Measurements from ENCODE around the gene DCTN1. TPM values are rescaled to one million over a fixed set of nuclear protein-coding genes. Genes with fewer than 3 reads are reported as not detected.

The DCTN1 gene
- total RNA-seq, 3 donors from 2014 or later = 94.4 to 97.7 (median 97.6) TPM

DNA sequence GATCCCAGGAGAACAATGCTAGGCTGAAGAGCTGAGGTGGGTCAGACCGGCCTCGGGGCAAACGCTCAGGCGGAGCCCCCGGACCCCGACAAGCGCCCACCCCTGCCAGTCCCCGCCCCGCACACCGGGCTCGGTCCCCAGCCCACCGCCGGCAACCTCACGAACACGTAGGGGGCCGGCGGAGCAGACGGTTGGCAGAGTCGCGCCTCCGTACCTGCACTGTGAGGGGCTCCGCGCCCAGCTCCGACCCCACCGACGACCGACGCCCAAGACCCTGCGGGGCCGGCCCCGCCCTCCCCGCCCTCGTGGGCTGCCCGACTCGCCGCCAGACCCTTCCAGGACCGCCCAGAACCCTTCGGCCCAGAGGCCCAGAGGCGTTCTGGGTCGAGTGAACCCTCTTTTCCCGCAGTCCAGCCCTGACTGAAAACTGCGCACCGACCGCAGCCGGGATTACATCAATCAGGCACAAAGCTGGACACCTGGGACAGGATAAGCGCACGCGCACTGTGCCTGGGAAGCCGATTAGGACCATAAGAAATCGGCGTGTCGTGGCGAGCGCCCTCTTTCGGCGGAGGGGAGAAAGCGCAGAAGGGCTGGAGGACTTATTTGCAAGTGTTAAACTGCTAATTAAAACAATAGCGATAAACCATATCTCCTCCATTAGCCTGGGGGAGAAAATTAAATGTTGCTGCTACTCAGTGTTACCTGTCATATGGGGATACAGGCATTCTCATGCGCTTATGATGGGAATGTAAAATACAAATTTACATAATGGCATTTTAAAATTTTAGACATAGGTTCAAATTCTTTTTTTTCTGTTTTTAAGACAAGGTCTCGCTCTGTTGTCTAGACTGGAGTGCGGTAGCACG is 11.7 kb upstream of the DCTN1 start:
- Mint-ChIP-seq H3K9me3 (no peaks in the 10 kb centered on the region), H3K4me3 (no peak overlapping the region), H3K36me3 (ENCODE audit: insufficient read depth) (no peaks in the 10 kb centered on the region), H3K4me1 (ENCODE audit: low read depth) (no peaks in the 10 kb centered on the region), H3K27me3 (ENCODE audit: low read depth) (peaks cover 5% of the 10 kb centered on the region)
- DNase-seq = peak; percentile 95
- peak; percentile 92 to 94 for ATAC-seq

DNA sequence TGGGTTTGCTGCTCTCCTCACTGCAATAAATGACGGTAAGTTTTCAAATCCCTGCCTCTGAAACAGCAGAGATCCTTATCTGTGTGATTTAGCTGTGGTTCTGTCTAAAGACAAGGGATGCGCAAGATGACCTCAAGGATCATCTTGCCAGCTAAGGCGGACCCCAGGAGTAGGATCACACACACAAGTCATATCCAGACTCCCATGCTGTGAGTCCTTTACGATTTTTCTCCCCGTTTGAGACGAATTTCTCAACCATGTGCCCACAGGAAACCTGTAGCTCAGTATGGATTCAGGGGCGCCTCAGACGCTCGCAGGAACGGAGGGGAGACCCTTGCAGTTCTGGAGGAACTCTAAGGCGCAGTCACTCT is 11.1 kb upstream of the DCTN1 start:
- ATAC-seq (peak in 1 of 2 donors; percentile 49), DNase-seq (no peak)
- no peaks in the 10 kb centered on the region for H3K4me1 Mint-ChIP-seq (ENCODE audit: low read depth)
- H3K27me3 Mint-ChIP-seq (ENCODE audit: low read depth) = peaks cover 5% of the 10 kb centered on the region
- no peaks in the 10 kb centered on the region for H3K36me3 Mint-ChIP-seq (ENCODE audit: insufficient read depth)
- H3K4me3 Mint-ChIP-seq = no peak overlapping the region
- no peaks in the 10 kb centered on the region for H3K9me3 Mint-ChIP-seq

DNA sequence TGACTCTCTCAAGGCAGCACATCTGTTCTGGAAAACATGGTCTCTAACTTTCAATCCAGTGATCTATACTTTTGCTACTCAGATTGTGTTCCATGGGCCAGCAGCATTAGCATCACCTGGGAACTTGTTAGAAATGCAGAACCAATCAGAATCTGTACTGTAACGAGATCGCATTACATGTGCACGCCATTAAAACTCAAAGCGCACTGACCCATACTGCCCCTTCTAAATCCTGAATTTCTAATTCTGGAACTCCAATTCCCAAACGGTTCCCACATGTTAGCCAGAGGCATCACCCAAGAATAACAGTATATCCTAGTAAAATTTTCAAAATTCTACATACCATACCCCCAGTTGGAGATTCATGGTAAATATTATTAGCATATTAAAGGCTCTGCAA is 10.5 kb upstream of the DCTN1 start:
- no peaks in the 10 kb centered on the region for H3K36me3 Mint-ChIP-seq (ENCODE audit: insufficient read depth)
- no peak overlapping the region for H3K4me3 Mint-ChIP-seq
- H3K4me1 Mint-ChIP-seq (ENCODE audit: low read depth) = no peaks in the 10 kb centered on the region
- peaks cover 5% of the 10 kb centered on the region for H3K27me3 Mint-ChIP-seq (ENCODE audit: low read depth)
- H3K9me3 Mint-ChIP-seq = no peaks in the 10 kb centered on the region
- no peak for DNase-seq
- ATAC-seq = no peak

GRCh38 chr2:74387346-74387745 is 7.2 kb upstream of the DCTN1 start:
- Mint-ChIP-seq H3K4me3 (no peak overlapping the region), H3K4me1 (ENCODE audit: low read depth) (no peaks in the 10 kb centered on the region), H3K36me3 (ENCODE audit: insufficient read depth) (peaks cover 4% of the 10 kb centered on the region), H3K27me3 (ENCODE audit: low read depth) (no peaks in the 10 kb centered on the region), H3K9me3 (no peaks in the 10 kb centered on the region)
- ATAC-seq (no peak), DNase-seq (no peak)

GRCh38 chr2:74385396-74385795 is 5.3 kb upstream of the DCTN1 start:
- H3K27me3 Mint-ChIP-seq (ENCODE audit: low read depth) = no peaks in the 10 kb centered on the region
- no peak for DNase-seq
- peaks cover 11% of the 10 kb centered on the region for H3K36me3 Mint-ChIP-seq (ENCODE audit: insufficient read depth)
- no peak for ATAC-seq
- H3K4me1 Mint-ChIP-seq (ENCODE audit: low read depth) = peaks cover 16% of the 10 kb centered on the region
- H3K9me3 Mint-ChIP-seq = no peaks in the 10 kb centered on the region
- no peak overlapping the region for H3K4me3 Mint-ChIP-seq

GRCh38 chr2:74384051-74384450 is 3.9 kb upstream of the DCTN1 start:
- H3K9me3 Mint-ChIP-seq = no peaks in the 10 kb centered on the region
- H3K4me3 Mint-ChIP-seq = no peak overlapping the region
- ATAC-seq (no peak), DNase-seq (no peak)
- peaks cover 28% of the 10 kb centered on the region for H3K4me1 Mint-ChIP-seq (ENCODE audit: low read depth)
- H3K36me3 Mint-ChIP-seq (ENCODE audit: insufficient read depth) = peaks cover 11% of the 10 kb centered on the region
- H3K27me3 Mint-ChIP-seq (ENCODE audit: low read depth) = no peaks in the 10 kb centered on the region

- peaks cover 15% of the 10 kb centered on the region for H3K36me3 Mint-ChIP-seq (ENCODE audit: insufficient read depth)
- no peaks in the 10 kb centered on the region for H3K27me3 Mint-ChIP-seq (ENCODE audit: low read depth)
- DNase-seq (no peak), ATAC-seq (no peak)
- H3K4me3 Mint-ChIP-seq = no peak overlapping the region
- H3K9me3 Mint-ChIP-seq = no peaks in the 10 kb centered on the region
- H3K4me1 Mint-ChIP-seq (ENCODE audit: low read depth) = peaks cover 30% of the 10 kb centered on the region
Measured at GRCh38 chr2:74383254-74383653, 3.1 kb upstream of the DCTN1 start.

- DNase-seq (no peak), ATAC-seq (no peak)
- Mint-ChIP-seq H3K27me3 (ENCODE audit: low read depth) (no peaks in the 10 kb centered on the region), H3K4me3 (no peak overlapping the region), H3K9me3 (no peaks in the 10 kb centered on the region), H3K36me3 (ENCODE audit: insufficient read depth) (peaks cover 24% of the 10 kb centered on the region), H3K4me1 (ENCODE audit: low read depth) (peaks cover 30% of the 10 kb centered on the region)
Measured at GRCh38 chr2:74381751-74382150, 1.6 kb upstream of the DCTN1 start.

DNA sequence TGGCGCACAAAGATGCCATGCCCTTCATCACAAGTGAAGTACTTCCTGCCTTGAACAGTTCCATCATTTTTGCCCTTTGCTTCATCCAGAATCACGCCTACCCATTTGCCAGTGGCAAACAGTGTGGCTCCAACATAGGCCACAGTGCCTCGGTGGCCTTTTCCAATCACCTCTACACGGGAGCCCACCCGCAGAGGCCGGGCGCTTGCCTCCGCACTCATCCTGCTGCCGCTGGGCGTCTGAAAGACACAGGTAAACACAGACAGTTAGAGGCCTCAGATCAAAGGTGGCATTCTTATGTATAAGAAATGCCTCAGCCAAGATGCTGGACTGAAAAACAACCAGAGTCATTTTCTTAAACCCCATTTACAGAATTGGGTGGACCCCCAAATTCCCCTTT is 2.1 kb downstream of the DCTN1 start:
- no peak overlapping the region for H3K4me3 Mint-ChIP-seq
- H3K36me3 Mint-ChIP-seq (ENCODE audit: insufficient read depth) = peaks cover 25% of the 10 kb centered on the region
- peaks cover 30% of the 10 kb centered on the region for H3K4me1 Mint-ChIP-seq (ENCODE audit: low read depth)
- H3K9me3 Mint-ChIP-seq = no peaks in the 10 kb centered on the region
- DNase-seq (no peak), ATAC-seq (no peak)
- H3K27me3 Mint-ChIP-seq (ENCODE audit: low read depth) = no peaks in the 10 kb centered on the region

DNA sequence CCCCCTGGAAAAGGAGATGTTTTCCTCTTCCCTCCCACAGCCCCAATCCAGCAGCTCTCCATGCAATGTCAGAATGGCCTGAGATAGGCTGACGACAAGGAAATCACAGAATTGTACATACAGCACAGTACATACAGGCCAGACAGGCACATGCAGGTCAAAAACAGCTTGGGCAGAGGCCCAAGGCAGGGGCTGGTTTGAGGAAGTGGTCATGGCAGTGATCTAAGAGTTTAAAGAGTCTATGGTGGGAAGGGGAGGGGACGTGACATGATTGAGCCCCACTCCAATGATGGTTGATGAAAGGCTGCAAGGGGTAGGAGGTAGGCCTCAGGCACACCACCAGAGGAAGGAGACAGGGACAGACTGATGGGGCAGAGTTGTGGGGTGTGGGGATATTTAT is 4.3 kb downstream of the DCTN1 start:
- ATAC-seq (no peak), DNase-seq (no peak)
- H3K9me3 Mint-ChIP-seq = no peaks in the 10 kb centered on the region
- H3K4me1 Mint-ChIP-seq (ENCODE audit: low read depth) = peaks cover 18% of the 10 kb centered on the region
- H3K27me3 Mint-ChIP-seq (ENCODE audit: low read depth) = no peaks in the 10 kb centered on the region
- H3K4me3 Mint-ChIP-seq = no peak overlapping the region
- peaks cover 30% of the 10 kb centered on the region for H3K36me3 Mint-ChIP-seq (ENCODE audit: insufficient read depth)

GRCh38 chr2:74374509-74375205 is 5.5 kb downstream of the DCTN1 start:
- peaks cover 40% of the 10 kb centered on the region for H3K36me3 Mint-ChIP-seq (ENCODE audit: insufficient read depth)
- no peak for ATAC-seq

DNA sequence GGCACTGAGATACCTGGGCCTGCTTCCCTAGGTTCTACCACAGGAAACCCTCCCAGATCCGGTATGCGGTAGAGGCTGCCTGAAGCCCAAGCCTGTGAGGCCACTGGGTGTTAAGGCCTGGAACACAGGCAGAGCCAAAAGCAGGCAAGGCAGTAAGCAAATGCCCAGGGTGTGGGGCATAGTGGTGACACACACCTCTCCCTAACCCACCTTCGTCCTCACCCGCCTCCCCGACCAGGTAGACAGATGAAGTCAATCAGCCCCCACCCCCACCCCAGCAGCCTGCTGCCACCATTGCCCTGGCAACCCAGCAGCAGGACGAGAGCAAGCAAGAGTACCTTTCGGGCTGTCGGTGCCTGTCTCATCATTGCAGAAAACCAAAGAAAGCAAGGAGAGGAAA is 6.1 kb downstream of the DCTN1 start:
- Mint-ChIP-seq H3K4me1 (ENCODE audit: low read depth) (peaks cover 2% of the 10 kb centered on the region), H3K4me3 (no peak overlapping the region), H3K9me3 (no peaks in the 10 kb centered on the region), H3K27me3 (ENCODE audit: low read depth) (no peaks in the 10 kb centered on the region), H3K36me3 (ENCODE audit: insufficient read depth) (peaks cover 44% of the 10 kb centered on the region)
- no peak for ATAC-seq
- DNase-seq = no peak

More at GRCh38 chr2:74374509-74375205, 5.5 kb downstream of the DCTN1 start:
- H3K4me1 Mint-ChIP-seq (ENCODE audit: low read depth) = peaks cover 7% of the 10 kb centered on the region
- DNase-seq = no peak
- H3K9me3 Mint-ChIP-seq = no peaks in the 10 kb centered on the region
- no peaks in the 10 kb centered on the region for H3K27me3 Mint-ChIP-seq (ENCODE audit: low read depth)
- no peak overlapping the region for H3K4me3 Mint-ChIP-seq

DNA sequence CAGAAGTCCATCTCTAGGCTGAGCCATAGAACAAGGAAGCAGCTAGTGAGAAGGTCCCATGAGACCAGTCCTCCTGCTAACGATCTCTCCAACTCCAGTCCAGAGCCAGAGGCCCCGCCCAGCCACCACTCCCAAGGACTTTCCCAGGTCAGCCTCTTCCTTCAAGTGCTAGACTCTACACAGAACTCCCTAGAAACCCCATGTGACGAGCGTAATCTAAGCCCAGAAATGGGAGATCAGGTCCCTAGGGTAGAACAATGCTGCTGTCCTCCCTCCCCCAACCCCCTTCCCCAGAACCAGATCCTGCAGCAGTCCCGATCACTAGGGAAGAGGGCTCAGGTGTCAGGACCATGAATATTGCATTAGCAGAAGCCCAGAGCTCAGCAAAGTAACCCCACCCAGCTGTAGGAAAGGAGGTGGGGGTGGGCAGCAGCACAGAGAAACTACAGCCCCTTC is 6.9 kb downstream of the DCTN1 start:
- no peak overlapping the region for H3K4me3 Mint-ChIP-seq
- ATAC-seq (no peak), DNase-seq (no peak)
- H3K27me3 Mint-ChIP-seq (ENCODE audit: low read depth) = no peaks in the 10 kb centered on the region
- H3K36me3 Mint-ChIP-seq (ENCODE audit: insufficient read depth) = peaks cover 47% of the 10 kb centered on the region
- H3K9me3 Mint-ChIP-seq = no peaks in the 10 kb centered on the region
- H3K4me1 Mint-ChIP-seq (ENCODE audit: low read depth) = no peaks in the 10 kb centered on the region

- H3K36me3 Mint-ChIP-seq (ENCODE audit: insufficient read depth) = peaks cover 46% of the 10 kb centered on the region
- ATAC-seq (no peak), DNase-seq (no peak)
- H3K27me3 Mint-ChIP-seq (ENCODE audit: low read depth) = no peaks in the 10 kb centered on the region
- no peak overlapping the region for H3K4me3 Mint-ChIP-seq
- H3K9me3 Mint-ChIP-seq = no peaks in the 10 kb centered on the region
- H3K4me1 Mint-ChIP-seq (ENCODE audit: low read depth) = no peaks in the 10 kb centered on the region
Measured at GRCh38 chr2:74372674-74373073, 7.4 kb downstream of the DCTN1 start.

DNA sequence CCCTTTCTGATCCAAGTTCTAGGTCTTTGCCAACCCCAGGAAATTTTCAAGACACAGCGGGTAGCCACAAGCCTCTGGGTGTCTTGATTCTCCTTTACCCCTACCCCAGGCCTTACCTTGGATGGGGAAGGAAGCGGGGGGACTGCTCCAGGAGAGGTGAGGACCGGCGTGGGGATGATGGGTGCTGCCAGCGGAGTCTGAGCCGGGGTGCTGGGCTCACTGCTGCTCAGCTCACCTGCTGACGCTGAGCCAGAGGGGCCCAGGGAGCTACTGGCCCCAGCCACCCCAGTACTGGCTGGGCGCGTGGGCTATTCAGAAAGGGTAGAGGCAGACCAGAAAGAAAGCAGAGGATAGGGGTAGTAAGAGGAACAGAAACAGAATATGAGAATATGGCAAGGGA is 8.7 kb downstream of the DCTN1 start:
- Mint-ChIP-seq H3K4me3 (no peak overlapping the region), H3K27me3 (ENCODE audit: low read depth) (no peaks in the 10 kb centered on the region), H3K36me3 (ENCODE audit: insufficient read depth) (peaks cover 51% of the 10 kb centered on the region), H3K9me3 (no peaks in the 10 kb centered on the region), H3K4me1 (ENCODE audit: low read depth) (no peaks in the 10 kb centered on the region)
- no peak for ATAC-seq
- no peak for DNase-seq
